HG02642 (cell line): ENCODE data around the gene ZBTB32.
"Not testable (repeated sequence)": the region's sequence is repeated elsewhere in the genome, so short reads cannot be mapped to it uniquely, and the experiment has no call there.

ENCODE experiments used
- ATAC-seq: cut with Tn5 transposase; IDR thresholded peaks from one replicate; pipeline ENCODE4 v1.9.1; 2021; ENCODE audit warnings: mild to moderate bottlenecking; ENCODE audit not compliant: unreplicated experiment, poor library complexity

The ZBTB32 gene, protein sequence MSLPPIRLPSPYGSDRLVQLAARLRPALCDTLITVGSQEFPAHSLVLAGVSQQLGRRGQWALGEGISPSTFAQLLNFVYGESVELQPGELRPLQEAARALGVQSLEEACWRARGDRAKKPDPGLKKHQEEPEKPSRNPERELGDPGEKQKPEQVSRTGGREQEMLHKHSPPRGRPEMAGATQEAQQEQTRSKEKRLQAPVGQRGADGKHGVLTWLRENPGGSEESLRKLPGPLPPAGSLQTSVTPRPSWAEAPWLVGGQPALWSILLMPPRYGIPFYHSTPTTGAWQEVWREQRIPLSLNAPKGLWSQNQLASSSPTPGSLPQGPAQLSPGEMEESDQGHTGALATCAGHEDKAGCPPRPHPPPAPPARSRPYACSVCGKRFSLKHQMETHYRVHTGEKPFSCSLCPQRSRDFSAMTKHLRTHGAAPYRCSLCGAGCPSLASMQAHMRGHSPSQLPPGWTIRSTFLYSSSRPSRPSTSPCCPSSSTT

DNA sequence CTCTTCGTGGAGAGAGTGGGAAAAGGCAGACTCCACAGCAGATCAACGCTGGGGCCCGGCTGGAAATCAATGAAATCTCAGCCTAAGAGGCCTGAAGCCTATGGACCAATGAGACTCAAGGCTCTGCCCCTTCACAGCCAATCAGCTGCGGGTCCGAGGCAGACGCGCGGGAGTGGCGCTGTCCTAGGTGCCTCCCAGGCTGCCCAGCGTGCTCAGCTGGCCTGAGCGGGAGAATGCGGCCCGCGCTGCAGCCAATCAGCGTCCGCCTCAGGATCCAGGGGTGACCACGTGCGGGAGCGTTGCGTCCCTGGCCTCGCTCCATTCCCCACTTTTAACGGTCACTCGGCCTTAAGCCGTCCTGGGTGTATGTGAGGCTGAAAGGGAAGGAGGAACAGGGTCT is at the start of gene ZBTB32:
Gene ZBTB32, plus strand, starts transcription at position 341 of the 400 bp plus-strand sequence. CDS start 10,069 bp downstream, outside the sequence.
- ATAC-seq = no peak

DNA sequence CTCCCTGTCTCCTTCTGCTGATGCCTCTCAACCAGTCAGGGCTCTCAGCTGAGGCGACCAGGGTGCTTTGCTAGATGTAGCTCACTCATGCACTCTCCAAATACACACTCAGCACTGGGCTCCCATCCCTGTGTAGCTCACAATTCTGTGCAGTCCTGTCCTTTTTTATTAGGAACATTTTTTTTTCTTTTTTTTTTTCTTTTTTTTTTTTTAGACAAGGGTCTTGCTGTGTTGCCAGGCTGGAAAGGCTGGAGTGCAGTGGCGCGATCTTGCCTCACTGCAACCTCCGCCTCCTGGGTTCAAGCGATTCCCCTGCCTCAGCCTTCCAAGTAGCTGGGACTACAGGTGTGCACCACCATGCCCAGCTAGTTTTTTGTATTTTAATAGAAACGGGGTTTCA is 49.5 kb upstream of the ZBTB32 start:
- ATAC-seq = not testable (repeated sequence)

DNA sequence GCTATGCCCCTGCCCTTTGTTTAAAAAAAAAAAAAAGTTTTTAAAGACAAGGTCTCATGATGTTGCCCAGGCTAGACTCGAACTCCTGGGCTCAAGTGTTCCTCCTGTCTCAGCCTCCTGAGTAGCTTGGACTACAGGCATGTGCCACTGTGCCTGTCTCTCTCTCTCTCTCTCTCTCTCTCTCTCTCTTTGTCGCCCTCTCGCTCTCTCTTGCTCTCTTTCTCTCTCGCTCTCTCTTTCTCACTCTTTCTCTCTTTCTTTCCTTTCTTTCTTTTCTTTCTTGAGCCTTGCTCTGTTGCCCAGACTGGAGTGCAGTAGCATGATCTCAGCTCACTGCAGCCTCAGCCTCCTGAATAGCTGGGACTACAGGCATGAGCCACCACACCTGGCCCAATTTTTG is 48.8 kb upstream of the ZBTB32 start:
- no peak for ATAC-seq

DNA sequence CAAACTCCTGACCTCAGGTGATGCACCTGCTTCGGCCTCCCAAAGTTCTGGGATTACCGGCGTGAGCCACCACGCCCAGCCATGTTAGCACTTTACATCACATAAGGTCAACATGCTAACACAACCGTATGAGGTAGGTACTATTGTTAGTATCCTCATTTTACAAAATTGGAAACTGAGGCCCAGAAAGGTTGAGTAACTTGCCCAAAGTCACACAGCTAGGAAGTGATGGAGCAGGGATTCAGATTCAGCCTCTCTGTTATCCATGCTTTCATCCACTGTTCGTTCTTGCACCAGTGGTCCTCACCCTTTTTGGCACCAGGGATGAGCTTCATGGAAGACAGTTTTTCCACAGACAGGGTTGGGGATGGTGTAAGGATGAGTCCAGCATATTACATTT is 47.7 kb upstream of the ZBTB32 start:
- ATAC-seq = no peak

DNA sequence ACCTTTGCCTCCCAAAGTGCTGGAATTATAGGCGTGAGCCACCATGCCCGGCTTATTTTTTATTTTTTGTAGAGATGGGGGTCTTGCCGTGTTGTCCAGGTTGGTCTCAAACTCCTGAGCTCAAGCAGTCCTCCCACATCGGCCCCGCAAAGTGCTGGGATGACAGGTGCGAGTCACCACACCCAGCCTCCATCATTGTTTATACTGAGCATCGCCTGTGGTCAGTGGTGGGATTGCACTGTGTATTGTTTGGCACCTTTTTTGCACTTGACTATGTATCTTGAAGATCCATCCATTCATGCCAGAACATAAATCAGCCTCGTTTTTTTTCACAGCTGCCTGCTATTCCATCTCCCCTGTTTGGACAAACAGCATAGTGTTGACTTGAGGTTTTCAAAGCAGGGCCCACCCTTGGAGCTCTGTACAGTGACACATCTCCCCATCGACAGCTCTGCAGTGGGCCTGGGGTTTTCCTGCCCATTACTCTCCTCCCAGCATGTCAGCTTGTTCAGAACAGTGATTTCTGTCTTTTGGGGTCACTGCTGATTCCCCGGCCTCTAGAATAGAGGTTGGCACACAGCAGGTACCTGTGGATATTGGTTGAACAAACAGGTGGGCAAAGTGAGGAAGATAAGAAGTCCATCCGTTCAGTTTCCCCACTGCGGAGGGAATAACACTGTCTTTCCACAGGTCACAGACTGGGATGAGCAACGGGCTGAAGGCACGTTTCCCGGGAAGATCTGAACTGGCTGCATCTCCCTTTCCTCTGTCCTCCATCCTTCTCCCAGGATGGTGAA is 46.3 kb upstream of the ZBTB32 start:
- no peak for ATAC-seq

DNA sequence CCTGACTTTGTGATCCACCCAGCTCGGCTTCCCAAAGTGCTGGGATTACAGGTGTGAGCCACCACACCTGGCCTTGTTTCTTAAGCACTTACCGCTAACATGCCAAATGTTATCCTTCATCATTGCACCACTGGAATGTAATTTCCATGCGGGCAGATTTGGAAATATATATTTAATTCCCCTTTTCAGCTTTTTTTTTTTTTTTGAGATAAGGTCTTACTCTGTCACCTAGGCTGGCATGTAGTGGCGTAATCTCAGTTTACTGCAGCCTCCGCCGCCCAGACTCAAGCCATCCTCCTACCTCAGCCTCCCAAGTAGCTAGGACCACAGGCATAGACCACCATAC is 42.4 kb upstream of the ZBTB32 start:
- ATAC-seq = no peak

DNA sequence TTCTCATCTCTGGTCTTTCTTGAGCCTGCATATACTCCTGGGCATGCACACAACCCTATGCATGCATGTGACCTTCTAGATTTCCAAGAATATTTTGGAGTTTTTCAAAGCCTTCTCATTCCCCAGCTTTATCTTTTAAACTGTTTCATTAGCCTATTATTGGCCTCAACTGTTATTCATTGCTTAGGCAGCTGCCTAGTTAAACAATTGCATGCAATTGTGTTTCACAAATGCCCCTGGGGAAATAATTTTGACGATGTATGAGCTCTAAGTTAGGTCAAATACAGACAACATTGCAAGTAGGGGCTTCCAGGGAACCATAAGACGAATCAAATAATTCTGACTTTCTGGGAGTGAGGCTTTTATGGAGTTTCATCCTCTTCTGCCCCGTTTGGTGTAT is 40.4 kb upstream of the ZBTB32 start:
- no peak for ATAC-seq

DNA sequence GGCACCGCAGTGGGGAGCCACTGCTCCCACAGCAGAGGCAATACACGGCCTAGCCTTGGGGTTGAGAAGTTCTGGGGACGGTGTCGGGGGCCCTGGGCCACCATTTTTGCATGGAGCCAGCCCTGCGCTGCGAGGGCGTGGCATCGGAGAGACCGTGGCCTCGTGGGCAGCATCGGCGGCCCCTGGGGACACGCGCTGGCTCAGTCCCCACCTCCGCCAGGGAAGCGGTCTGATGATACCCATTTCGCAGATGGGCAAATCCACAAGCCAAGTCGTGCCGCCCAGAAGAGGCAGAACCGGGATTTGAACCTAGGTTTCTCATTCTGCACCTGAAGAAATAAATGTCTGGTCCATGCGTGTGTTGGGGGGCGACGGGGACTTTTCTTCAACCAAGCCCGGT is 39.2 kb upstream of the ZBTB32 start:
- ATAC-seq = no peak

DNA sequence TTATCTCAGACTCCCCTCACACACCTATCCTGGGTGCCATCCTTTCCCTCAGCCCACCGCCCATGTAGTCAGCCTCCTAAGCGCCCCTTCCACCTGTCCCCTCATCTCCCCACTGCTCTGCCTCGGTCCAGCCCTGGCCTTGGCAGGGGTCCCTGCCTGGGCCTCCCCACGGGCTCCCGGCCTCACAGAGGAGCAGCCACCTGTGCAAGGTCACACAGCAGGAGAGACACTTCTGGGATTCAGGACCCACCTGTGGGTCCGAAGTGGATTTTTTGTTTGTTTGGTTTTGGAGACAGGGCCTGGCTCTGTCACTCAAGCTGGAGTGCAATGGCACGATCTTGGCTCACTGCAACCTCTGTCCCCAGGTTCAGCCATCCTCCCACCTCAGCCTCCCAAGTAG is 38.8 kb upstream of the ZBTB32 start:
- ATAC-seq = no peak

DNA sequence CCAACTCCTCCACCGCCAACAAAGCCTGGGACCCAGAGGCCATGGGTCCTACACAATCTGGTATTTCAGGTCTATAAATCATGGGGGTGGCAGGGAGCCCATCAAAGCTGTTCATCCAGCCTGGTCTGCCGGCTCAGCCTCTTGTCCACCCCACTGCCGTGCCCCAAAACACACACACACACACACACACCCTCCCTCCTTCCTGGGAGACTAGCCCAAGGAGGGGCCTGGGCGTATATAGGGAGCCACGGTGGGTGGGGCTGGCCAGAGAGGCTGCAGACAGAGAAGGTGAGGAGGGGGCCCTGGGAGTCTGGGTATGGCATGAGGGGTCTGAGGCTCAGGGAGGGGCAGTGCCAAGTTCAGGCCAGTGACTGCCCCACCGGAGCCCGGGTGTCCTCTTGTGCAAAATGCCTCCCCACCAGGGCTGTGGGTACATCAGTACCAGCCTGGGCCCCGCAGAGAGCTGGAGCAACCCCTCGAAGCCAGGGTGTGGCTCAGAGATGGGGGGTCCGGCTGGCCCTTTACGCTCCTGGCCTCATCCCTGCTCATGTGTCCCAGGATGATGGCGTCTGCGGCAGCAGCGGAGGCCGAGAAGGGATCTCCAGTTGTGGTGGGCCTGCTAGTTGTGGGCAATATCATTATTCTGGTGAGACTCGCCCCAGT is 38.0 kb upstream of the ZBTB32 start, which contains the start of gene UPK1A:
Gene UPK1A, plus strand, starts transcription at position 267 of the 663 bp plus-strand sequence. Its CDS starts 296 bp downstream, at position 563.
- no peak for ATAC-seq

DNA sequence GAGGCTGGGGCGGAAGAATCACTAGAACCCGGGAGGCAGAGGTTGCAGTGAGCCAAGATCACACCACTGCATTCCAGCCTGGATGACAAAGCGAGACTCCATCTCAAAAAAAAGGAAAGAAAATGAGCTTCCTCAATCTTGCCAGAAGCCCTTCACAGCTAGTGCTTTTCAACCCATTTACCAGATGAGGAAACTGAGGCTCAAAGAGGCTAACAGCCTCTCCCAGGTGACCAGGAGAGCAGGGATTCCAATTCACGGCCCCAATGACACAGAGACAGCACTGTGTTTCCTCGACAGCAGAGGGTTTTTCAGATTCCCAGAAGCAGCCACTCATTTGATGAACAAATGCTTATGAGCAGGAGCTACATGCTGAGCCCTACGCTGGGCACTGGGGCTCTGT is 34.8 kb upstream of the ZBTB32 start:
- no peak for ATAC-seq

DNA sequence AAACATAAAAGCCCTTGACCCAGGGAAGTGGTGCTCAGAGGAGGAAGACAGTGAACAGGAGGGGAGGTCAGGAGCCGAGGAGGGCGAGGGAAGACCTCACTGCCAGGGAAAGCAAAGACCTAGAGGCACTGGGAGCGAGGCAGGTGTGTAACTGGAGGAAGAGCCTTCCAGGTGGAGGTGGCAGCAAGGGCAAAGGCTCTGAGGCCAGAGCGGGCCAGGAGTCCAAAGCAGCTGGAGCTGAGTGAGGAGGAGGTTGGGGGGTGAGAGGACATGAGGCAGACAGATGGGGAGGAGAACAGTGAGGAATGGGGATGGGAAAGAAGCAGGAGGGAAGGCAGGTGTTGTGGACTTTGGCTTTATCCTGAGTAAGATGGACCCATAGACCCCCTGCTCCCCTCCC is 34.4 kb upstream of the ZBTB32 start:
- ATAC-seq = no peak

DNA sequence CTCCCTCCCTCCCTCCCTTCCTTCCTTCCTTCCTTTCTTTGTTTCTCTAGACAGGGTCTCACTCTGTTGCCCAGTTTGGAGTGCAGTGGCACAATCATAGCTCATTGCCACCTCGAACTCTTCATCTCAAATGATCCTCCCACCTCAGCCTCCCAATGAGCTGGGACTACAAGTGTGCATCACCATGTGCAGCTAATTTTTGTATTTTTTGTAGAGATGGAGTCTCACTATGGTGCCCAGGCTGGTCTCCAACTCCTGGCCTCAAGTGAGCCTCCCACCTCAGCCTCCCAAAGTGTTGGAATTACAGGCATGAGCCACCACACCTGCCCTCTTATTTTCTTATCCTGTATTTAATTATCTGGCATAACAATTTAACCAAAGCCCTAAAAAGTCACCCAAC is 33.7 kb upstream of the ZBTB32 start:
- no peak for ATAC-seq

DNA sequence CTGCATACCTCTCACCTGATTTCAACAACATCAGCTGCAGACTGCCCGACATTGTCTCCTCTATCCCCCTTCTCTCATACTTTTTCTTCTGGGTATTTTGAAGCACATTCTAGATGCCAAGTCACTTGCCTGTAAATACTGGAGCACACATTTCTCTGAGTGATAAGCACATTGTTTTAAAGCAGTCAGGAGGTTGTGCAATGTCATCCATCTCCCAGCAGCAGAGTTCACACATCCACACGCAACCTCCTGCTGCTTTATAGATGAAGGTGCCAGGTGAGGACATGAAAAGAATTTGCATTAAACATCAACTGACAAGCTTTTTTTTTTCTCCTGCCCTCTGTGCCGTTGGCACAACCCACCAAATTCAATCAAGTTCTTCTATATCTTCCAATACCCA is 32.5 kb upstream of the ZBTB32 start:
- ATAC-seq = no peak

DNA sequence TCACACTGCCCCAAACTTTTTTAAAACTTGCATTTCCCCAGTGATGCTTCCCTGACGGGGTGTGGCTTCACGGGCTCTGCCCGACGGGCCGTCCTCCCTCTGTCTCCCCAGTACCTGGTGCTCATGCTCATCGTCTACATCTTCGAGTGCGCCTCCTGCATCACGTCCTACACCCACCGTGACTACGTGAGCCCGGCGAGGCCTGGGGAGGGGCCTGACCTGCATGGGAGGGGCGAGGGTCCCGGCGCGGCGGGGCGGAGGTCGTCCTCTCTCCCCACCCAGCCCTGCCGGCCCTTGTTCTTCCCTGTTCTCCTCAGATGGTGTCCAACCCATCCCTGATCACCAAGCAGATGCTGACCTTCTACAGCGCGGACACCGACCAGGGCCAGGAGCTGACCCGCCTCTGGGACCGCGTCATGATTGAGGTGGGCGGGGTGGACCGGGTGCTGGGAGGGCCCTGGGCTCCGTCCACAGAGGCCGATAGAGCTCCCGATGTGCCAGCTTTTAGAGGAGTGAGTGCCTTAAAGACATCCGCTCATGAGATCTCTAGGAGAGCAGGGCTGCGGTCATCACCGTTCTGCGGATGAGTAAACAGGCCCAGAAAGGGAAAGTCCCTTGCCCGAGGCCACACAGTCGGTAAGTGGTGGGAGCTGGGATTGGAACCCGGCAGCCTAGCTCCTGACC is 31.1 kb upstream of the ZBTB32 start:
- no peak for ATAC-seq

DNA sequence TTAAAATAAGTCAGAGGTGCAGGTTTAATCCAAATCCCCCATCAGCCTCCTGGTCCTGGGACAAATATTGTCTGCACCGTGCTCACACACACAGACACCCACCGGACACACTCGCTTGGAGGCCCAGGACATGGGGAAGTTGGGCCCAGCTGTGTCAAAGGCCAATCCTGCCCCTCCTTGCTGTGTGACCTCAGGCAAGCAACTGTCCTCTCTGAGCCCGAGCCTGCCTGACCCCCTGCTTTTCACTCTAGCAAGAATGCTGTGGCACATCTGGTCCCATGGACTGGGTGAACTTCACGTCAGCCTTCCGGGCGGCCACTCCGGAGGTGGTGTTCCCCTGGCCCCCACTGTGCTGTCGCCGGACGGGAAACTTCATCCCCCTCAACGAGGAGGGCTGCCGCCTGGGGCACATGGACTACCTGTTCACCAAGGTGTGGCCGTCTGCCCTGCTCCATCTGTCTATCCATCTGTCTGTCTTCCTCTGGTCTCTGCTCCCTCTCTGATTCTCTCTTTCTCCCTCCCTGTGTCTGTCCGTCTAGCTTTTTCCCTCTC is 28.7 kb upstream of the ZBTB32 start:
- ATAC-seq = no peak

DNA sequence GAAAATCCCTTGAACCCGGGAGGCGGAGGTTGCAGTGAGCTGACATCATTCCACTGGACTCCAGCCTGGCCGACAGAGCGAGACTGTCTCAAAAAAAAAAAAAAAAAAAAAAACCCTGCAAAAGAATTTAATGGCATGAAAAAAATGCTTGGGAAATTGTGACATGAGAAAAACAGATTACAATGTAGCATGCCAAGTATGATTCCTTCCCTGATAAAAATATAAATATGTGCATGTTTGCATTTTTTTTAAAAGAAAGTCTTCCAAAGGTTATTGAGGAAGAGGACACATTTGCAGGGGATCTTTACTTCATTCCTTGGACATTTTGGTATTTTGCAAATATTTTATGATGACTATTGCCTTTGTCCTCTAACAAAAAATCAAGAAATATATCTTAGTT is 14.5 kb upstream of the ZBTB32 start:
- no peak for ATAC-seq

DNA sequence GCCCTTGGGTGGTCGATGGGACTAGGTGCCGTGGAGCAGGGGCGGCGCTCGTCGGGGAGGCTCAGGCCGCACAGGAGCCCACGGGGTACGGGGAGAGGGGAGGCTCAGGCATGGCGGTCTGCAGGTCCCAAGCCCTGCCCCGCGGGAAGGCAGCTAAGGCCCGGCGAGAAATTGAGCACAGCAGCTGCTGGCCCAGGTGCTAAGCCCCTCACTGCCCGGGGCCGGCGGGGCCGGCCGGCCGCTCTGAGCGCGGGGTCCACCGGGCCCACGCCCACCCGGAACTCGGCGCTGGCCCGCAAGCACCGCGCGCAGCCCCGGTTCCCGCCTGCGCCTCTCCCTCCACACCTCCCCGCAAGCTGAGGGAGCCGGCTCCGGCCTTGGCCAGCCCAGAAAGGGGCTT is 13.3 kb upstream of the ZBTB32 start:
- ATAC-seq = not testable (repeated sequence)

DNA sequence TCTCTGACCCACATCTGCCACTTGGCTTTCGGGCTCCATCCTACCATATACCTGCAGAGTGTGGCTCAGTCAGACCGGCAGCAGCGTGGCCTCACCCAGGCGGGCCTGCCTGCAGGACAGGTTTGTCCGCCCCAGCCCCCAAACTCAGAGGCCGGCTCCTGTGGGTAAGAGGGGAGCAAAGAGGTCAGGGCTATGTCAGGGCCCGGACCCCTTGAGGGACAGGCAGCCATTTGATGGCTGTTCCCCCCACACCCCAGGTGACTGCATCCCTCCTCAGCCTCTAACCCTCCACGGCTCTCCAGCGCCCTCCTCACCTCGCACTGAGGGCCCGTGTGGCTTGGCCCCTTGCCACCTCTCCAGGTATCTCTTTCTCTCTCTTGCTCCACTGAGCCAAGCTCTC is 12.3 kb upstream of the ZBTB32 start:
- no peak for ATAC-seq

DNA sequence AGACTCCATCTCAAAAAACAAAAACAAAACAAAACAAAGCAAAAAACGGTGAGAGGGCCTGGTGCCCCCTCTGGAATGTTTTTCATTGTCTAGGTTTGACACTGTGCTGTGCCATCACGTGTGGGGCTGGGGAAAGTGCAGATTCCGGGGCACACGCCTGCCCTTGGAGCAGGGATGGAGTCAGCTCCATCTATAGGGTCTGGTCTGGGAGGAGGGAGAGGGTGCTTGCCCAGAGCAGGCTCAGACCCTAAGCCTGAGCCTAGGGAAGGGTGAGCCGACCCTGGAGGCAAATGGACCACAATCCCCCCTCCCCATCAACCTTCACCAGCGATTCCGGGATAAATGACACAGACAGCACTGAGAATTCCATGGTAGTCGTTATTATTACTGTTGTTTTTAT is 10.9 kb upstream of the ZBTB32 start:
- peak; percentile 10 for ATAC-seq
